Measurements from ENCODE around the gene RFPL3.
"Not testable (repeated sequence)": the region's sequence is repeated elsewhere in the genome, so short reads cannot be mapped to it uniquely, and the experiment has no call there.

Gene RFPL3

DNA sequence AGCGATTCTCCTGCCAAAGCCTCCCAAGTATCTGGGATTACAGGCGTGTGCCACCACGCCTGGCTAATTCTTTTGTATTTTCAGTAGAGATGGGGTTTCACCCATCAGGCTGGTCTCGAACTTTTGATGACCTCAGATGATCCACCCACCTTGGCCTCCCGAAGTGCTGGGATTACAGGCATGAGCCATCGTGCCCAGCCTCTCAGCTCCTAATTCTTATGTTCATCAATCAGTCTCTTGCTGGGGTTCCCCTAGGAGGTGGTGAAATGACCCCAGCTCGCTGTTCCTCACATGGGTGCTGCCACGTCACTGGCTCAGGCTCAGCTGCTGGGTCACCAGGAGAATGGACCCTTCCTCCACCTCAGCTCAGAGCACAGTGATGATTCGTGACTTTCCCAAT lies at the start of gene RFPL3:
Gene RFPL3, plus strand, starts transcription at position 301 of the 400 bp plus-strand sequence. CDS start 205 bp downstream, outside the sequence.
- intact Hi-C loops (cut with DNase I): not testable (repeated sequence)
- DNase-seq: peak in 1 of 10 donors; percentile 57

GRCh38 chr22:32308191-32308590 lies 49.5 kb upstream of the RFPL3 start:
- intact Hi-C loops (cut with DNase I): no loop called here
- DNase-seq: no peak

DNA sequence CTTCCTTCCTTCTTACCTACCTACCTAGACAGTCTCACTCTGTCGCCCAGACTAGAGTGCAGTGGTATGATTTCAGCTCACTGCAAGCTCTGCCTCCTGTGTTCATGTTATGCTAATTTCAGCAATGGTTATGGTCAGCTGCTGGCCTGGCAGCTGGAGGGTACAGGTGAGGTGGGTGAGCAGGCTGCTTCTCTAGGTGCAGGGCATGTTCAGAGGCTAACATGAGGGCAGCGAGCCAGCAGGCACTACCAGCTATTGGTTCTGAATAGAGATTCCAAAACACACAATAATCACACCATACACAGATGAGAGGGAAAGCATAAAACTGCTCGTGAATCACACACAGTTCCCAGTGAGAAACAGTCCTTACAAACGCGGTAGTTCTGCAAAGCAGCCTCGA lies 48.7 kb upstream of the RFPL3 start:
- DNase-seq: no peak
- intact Hi-C loops (cut with DNase I): no loop called here

DNA sequence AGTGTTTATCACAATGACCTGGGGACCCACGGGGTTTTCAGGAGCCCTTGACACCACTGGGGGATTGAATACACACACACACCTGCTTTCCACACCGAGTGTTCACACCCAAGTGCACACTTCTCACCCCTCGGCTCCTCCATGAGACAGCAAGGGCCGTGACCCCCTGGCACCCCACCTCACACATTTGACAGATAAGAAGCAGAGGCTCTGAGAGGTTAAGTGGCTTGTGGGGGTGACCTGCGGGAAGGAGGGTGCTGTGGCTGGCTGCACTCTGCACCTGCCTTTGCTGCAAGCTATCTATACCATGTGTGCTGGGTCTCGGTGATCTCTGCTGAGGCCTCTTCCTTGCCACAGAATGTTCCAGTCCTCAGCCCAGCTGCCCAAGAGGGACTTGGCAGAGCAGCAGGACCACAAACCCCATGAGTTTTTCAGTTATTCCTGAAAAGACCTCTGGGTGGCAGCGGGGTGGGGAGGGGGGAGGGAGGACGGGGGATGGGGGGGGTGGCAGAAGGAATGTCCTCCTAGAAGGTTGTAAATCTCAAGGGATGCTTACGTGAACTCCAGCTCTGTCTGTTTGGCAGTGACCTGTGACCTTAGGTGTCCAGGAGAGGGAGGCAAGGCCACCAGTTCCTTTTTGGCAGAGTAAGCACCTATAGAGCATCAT lies 47.9 kb upstream of the RFPL3 start:
- intact Hi-C loops (cut with DNase I): no loop called here
- no peak for DNase-seq

GRCh38 chr22:32310777-32311176 lies 46.9 kb upstream of the RFPL3 start:
- intact Hi-C loops (cut with DNase I): no loop called here
- no peak for DNase-seq

- intact Hi-C loops (cut with DNase I): no loop called here
- no peak for DNase-seq
These were observed 46.1 kb upstream of the RFPL3 start for GRCh38 chr22:32311551-32312071.

GRCh38 chr22:32312748-32313147 lies 44.9 kb upstream of the RFPL3 start:
- intact Hi-C loops (cut with DNase I): no loop called here
- no peak for DNase-seq

DNA sequence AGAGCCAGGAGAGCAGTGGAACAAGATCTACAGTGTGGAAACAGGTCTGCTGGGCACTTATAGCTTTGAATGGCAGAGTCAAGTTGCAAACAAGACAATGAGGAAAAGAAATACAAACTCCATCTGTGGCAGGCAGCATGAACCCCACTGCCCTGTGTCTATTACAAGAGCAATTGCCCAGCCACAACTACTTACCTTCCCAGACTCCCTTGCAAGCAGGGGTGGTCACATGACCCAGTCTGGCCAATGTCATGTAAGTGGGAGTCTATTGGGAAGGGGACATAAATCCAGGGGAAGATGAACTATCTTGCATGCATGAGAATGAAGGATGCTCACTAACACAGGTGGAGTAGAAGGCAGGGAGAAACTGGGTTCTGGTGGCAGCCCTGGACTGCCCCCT lies 44.1 kb upstream of the RFPL3 start:
- intact Hi-C loops (cut with DNase I): no loop called here
- DNase-seq: no peak

- DNase-seq: no peak
- intact Hi-C loops (cut with DNase I): no loop called here
These were observed 40.1 kb upstream of the RFPL3 start for GRCh38 chr22:32317524-32317923.

DNA sequence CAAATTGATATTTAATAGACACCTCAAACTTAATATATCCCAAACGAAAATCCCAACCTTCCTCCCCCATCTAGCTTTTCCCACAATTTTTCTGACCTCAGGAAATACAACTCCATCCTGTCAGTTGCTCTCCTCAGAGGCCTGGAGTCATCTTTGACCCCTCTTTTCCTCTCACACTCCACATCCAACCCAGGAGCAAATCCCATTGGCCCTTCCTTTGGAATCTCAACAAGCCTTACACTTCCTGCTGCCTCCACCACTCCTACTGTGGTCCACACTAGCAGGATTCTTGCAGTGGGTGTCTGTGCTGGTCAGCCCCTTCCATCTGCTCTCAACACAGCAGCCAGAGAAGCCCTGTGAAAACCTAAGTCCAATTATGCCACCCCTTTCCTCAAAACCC lies 39.3 kb upstream of the RFPL3 start:
- no peak for DNase-seq
- intact Hi-C loops (cut with DNase I): no loop called here

GRCh38 chr22:32319861-32320406 lies 37.7 kb upstream of the RFPL3 start:
- intact Hi-C loops (cut with DNase I): no loop called here
- DNase-seq: no peak

DNA sequence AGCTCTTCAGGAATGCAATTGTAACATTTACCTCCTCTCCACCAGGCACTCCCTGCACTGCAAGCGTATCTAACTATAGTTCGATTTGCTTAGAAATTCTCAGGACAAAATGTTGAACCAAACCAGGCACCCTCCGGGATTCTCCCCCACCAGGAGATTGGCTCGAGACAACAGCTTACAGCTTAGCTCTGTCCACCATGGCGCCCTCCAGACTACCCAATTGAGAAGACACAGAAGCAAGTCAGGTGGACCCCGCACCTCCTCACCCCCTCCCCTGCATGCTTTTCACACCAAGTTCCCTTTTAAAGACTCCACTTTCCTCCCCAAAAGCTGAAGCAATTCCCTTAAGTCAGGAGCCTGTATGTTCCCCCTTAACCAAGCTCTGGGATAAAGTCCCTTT lies 34.7 kb upstream of the RFPL3 start:
- intact Hi-C loops (cut with DNase I): no loop called here
- no peak for DNase-seq

GRCh38 chr22:32323513-32324164 lies 34.0 kb upstream of the RFPL3 start:
- DNase-seq: no peak
- intact Hi-C loops (cut with DNase I): no loop called here

DNA sequence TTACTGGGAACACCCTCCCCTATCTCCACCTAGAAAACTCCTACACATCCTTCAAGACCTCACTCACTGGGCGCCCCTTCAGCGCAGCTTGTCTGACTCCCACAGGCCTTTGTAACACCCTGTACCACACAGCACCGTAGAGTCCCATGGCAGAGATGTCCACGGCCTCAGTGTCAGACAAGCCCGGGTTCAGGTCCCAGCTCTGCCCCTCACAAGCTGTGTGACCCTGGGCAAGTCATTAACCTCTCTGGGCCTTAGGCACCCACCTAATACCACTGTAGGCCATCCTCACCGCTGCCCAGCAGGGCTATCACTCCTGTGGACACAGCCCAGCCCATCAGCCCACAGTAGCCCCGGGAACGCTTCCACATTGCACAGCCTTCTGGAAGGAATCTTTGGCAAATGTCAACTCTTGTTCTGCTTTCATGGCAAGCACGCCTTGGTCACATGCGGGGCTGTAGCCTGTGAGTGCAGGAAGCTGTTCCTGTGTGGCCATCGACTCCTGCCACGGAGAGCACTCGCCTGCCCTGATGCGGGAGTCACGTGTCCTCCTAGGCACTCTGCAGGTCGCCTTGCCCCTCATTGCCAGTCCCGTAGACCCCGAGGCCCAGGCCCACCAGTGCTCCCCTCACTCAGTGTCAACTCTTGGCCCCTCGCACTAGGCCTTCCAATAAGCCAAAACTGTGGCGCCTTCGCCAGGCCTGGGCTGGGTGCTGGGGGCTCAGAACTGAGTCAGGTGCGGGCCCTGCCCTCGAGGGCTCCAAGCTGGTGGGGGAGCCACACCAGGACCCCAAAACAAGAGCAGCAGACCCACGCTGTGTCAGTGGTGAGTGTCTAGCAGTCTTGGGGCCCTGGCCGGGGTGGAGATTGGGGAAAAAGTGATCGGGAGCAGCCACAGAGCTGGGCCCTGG lies 32.9 kb upstream of the RFPL3 start:
- DNase-seq: no peak
- intact Hi-C loops (cut with DNase I): no loop called here

DNA sequence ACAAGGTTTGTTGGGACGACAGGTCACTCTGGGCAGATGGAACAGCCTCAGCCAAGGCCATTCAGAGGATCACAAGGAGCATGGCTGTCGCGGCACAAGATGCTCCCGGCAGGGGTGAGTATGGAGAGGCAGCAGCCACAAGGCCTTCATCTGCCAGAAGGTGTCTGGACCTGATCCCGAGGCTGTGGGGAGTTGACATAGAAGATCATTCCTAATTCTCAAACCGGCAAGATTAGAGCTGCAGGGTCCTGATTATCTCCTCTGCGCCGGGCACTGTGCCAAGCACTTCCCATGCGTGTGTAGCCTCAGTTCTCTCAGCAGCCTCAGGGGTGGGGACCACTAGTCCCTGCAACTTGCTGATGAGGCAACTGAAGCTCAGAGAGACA lies 32.3 kb upstream of the RFPL3 start:
- no peak for DNase-seq
- intact Hi-C loops (cut with DNase I): no loop called here

DNA sequence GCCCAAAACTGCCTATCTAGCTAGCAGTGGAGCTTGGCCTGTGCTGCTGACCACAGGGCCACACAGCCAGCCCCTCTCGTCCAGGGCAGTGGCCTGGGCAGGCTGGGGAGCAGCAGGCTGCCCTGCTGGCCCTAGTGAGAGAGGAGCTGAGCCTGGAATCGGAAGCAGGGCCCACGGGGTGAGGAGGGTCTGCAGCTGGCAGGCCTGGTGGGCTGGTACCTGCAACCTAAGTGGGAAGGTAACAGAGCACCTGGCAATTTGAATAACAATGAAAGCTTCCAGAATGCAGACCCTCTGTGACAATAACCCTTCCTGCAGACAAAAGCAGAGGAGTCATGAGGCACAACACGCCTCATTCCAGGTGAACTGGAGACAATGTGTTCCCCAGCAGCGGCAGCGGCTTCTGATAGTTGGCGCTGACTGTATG lies 31.8 kb upstream of the RFPL3 start:
- intact Hi-C loops (cut with DNase I): no loop called here
- DNase-seq: no peak

DNA sequence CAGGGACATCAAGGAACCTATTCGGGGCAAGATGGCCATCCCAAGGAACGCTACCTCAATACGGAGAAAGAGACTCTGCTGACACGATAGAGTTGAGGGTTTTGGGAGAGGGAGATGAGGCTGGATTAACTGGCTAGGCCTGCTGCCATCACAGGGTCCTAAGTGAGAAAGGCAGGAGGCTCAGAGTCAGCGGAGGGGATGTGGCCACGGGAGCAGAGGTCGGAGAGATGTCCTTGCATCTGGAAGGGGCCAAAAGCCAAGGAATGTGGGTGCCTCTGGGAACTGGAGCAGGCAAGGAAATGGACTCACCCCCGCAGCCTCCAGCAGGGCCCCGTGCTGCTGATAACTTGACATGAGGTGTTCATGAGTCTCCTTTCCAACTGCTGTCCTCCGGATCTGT lies 31.0 kb upstream of the RFPL3 start:
- intact Hi-C loops (cut with DNase I): no loop called here

GRCh38 chr22:32327066-32327465 lies 30.6 kb upstream of the RFPL3 start:
- intact Hi-C loops (cut with DNase I): no loop called here

More for the DNA sequence above, 31.0 kb upstream of the RFPL3 start:
- no peak for DNase-seq

GRCh38 chr22:32327596-32328171 lies 30.0 kb upstream of the RFPL3 start:
- intact Hi-C loops (cut with DNase I): no loop called here
- DNase-seq: no peak

More at GRCh38 chr22:32327066-32327465, 30.6 kb upstream of the RFPL3 start:
- DNase-seq: no peak
